HL-60 (cell line): ENCODE measurements around the gene GALNS.
A peak's percentile ranks its signal among the peaks of the same experiment; 100 is the strongest.

Source experiments
- DNase-seq, 2 experiments: peaks; one replicate each; pipeline ENCODE4 v3.0.0-alpha.2; 2010 to 2020; ENCODE audit warnings: low read depth in 1 of 2, low spot score in 1 of 2
- H3K27ac ChIP-seq: fragments of 250-450 bp; sonication (Bioruptor Pico); replicated peaks from 2 replicates; pipeline ENCODE4 v1.5.1; 2020; ENCODE audit warnings: mild to moderate bottlenecking, moderate library complexity
- H3K27me3 ChIP-seq: fragments of 250-450 bp; sonication (Bioruptor Pico); 2 replicates; pipeline ENCODE4 v1.5.1; 2021; ENCODE audit warnings: mild to moderate bottlenecking, moderate library complexity; ENCODE audit not compliant: insufficient read depth, poor library complexity, severe bottlenecking
- H3K4me3 ChIP-seq: replicated peaks from 2 replicates; pipeline ENCODE4 v1.5.1; 2011; ENCODE audit warnings: mild to moderate bottlenecking, control low read depth, low read length; ENCODE audit not compliant: insufficient read depth
- GABPA ChIP-seq: IDR thresholded peaks from 2 replicates; pipeline ENCODE4 v1.6.1; 2012; ENCODE audit warnings: low read depth
- POLR2AphosphoS5 ChIP-seq: IDR thresholded peaks from 2 replicates; pipeline ENCODE4 v1.6.1; 2012; ENCODE audit warnings: low read depth
- SPI1 ChIP-seq: IDR thresholded peaks from 2 replicates; pipeline ENCODE4 v1.6.1; 2012; ENCODE audit warnings: low read depth, mild to moderate bottlenecking, borderline replicate concordance
- TF ChIP-seq, protein P1 (sequence below): IDR thresholded peaks from 2 replicates; pipeline ENCODE4 v1.6.1; 2012; ENCODE audit warnings: low read depth; ENCODE audit not compliant: insufficient replicate concordance
- TF ChIP-seq, protein P2 (sequence below): IDR thresholded peaks from one replicate; pipeline ENCODE4 v1.5.1; 2011; ENCODE audit warnings: low read length, control low read depth, inconsistent platforms; ENCODE audit not compliant: insufficient read depth

Gene GALNS

DNA sequence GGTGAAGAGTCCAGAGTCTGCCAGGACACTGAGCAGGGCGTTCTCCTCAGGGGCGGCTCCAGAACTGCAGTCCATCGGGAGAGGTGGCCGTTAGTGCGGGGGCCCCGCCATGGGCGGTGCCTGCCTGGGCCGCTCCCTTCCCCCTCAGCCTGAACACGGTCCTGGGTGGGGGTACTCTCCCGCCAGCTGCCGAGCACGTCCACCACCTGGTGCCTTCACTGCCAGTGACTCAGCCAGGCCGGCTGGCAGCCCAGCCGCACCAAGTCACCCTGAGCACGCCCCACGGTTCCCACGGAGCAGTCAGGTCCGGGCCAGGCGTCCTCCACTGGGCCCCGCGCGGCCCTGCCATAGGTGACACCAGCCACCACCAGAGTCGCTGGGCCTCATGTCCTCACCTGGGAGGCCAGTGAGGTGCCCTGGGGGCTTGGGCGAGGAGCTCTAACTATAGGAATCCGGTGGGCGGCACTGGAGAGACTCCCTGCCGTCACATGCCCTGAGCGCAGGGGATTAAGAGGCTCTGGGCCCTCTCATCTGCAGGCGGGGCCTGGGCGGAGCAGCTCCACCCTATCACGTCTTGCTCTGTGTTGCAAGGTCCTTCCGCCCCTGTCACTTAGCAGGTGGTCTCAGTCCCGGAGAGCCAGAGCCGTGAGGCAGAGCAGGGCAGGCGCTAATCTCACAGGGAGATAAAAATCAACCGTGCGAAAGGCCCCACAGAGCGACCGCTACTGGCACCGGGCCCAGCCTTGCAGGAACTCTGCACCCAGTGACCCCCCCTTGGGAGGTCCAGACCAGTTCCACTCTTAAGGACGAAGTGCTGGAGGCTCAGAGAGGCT lies 86.1 kb downstream of the GALNS start:
- peak overlapping the region; percentile 39; the same call in 1 of the 2 replicates for H3K27ac ChIP-seq
- DNase-seq = peak in 1 of 2 experiments; percentile 71

GRCh38 chr16:88769617-88770460 lies 86.9 kb downstream of the GALNS start:
- TF ChIP-seq, protein P1, sequence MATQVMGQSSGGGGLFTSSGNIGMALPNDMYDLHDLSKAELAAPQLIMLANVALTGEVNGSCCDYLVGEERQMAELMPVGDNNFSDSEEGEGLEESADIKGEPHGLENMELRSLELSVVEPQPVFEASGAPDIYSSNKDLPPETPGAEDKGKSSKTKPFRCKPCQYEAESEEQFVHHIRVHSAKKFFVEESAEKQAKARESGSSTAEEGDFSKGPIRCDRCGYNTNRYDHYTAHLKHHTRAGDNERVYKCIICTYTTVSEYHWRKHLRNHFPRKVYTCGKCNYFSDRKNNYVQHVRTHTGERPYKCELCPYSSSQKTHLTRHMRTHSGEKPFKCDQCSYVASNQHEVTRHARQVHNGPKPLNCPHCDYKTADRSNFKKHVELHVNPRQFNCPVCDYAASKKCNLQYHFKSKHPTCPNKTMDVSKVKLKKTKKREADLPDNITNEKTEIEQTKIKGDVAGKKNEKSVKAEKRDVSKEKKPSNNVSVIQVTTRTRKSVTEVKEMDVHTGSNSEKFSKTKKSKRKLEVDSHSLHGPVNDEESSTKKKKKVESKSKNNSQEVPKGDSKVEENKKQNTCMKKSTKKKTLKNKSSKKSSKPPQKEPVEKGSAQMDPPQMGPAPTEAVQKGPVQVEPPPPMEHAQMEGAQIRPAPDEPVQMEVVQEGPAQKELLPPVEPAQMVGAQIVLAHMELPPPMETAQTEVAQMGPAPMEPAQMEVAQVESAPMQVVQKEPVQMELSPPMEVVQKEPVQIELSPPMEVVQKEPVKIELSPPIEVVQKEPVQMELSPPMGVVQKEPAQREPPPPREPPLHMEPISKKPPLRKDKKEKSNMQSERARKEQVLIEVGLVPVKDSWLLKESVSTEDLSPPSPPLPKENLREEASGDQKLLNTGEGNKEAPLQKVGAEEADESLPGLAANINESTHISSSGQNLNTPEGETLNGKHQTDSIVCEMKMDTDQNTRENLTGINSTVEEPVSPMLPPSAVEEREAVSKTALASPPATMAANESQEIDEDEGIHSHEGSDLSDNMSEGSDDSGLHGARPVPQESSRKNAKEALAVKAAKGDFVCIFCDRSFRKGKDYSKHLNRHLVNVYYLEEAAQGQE = no peak
- no peak for TF ChIP-seq SPI1
- TF ChIP-seq GABPA = no peak
- TF ChIP-seq, protein P2, sequence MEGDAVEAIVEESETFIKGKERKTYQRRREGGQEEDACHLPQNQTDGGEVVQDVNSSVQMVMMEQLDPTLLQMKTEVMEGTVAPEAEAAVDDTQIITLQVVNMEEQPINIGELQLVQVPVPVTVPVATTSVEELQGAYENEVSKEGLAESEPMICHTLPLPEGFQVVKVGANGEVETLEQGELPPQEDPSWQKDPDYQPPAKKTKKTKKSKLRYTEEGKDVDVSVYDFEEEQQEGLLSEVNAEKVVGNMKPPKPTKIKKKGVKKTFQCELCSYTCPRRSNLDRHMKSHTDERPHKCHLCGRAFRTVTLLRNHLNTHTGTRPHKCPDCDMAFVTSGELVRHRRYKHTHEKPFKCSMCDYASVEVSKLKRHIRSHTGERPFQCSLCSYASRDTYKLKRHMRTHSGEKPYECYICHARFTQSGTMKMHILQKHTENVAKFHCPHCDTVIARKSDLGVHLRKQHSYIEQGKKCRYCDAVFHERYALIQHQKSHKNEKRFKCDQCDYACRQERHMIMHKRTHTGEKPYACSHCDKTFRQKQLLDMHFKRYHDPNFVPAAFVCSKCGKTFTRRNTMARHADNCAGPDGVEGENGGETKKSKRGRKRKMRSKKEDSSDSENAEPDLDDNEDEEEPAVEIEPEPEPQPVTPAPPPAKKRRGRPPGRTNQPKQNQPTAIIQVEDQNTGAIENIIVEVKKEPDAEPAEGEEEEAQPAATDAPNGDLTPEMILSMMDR = no peak
- TF ChIP-seq POLR2AphosphoS5 = no peak
- Histone ChIP-seq H3K27me3 (no peaks in the 10 kb centered on the region), H3K27ac (no peak overlapping the region; the same call in 1 of the 2 replicates), H3K4me3 (no peak overlapping the region)
- peak in 1 of 2 experiments; percentile 14 for DNase-seq

More for the DNA sequence above, 86.1 kb downstream of the GALNS start:
- H3K27me3 ChIP-seq = no peaks in the 10 kb centered on the region
- no peak overlapping the region for H3K4me3 ChIP-seq
- TF ChIP-seq GABPA = no peak
- TF ChIP-seq, protein P2 = no peak
- no peak for TF ChIP-seq SPI1
- TF ChIP-seq POLR2AphosphoS5 = 0 out of 2 replicates have a peak, but pooled peaks have one; percentile 31

- no peak for DNase-seq
- Histone ChIP-seq H3K27ac (no peak overlapping the region), H3K27me3 (no peaks in the 10 kb centered on the region), H3K4me3 (no peak overlapping the region)
- TF ChIP-seq SPI1 (no peak), POLR2AphosphoS5 (no peak), GABPA (no peak)
- TF ChIP-seq, protein P1 = no peak
- TF ChIP-seq, protein P2 = no peak
Measured at GRCh38 chr16:88768071-88768783, 88.5 kb downstream of the GALNS start.
